Nephron progenitor cell (in vitro differentiated cells): ENCODE results near the gene OR2J3.
"Not testable (repeated sequence)": the region's sequence is repeated elsewhere in the genome, so short reads cannot be mapped to it uniquely, and the experiment has no call there.

Source experiments
- DNase-seq: peaks from one replicate; pipeline ENCODE4 v3.0.0; 2021
- H3K27ac Mint-ChIP-seq: 2 replicates; pipeline ENCODE4 v1.8.0; 2021; ENCODE audit warnings: mild to moderate bottlenecking, moderate library complexity, mixed read lengths
- H3K27me3 Mint-ChIP-seq: 2 replicates; pipeline ENCODE4 v1.8.0; 2021; ENCODE audit warnings: mild to moderate bottlenecking, low read depth, mixed read lengths; ENCODE audit not compliant: poor library complexity
- H3K36me3 Mint-ChIP-seq: 2 replicates; pipeline ENCODE4 v1.8.0; 2021; ENCODE audit warnings: low read depth, mixed read lengths
- H3K4me1 Mint-ChIP-seq: 2 replicates; pipeline ENCODE4 v1.8.0; 2021; ENCODE audit warnings: mixed read lengths
- H3K4me3 Mint-ChIP-seq: 2 replicates; pipeline ENCODE4 v1.8.0; 2021; ENCODE audit warnings: mild to moderate bottlenecking, moderate library complexity, mixed read lengths
- H3K9me3 Mint-ChIP-seq: 2 replicates; pipeline ENCODE4 v1.8.0; 2021; ENCODE audit warnings: mild to moderate bottlenecking, moderate library complexity, mixed read lengths
- CTCF ChIP-seq: fragments of 200-600 bp; sonication (generic); IDR thresholded peaks from 2 replicates; pipeline ENCODE4 v1.5.0; 2021; ENCODE audit warnings: antibody characterized with exemption

OR2J3 gene

GRCh38 chr6:29092957-29093356 lies 14.9 kb upstream of the OR2J3 start:
- TF ChIP-seq CTCF: no peak
- Mint-ChIP-seq H3K27me3 (peaks cover 3% of the 10 kb centered on the region), H3K4me1 (no peaks in the 10 kb centered on the region), H3K27ac (no peak overlapping the region), H3K9me3 (no peaks in the 10 kb centered on the region), H3K36me3 (no peaks in the 10 kb centered on the region), H3K4me3 (no peak overlapping the region)
- DNase-seq: no peak

GRCh38 chr6:29097803-29098202 lies 10.1 kb upstream of the OR2J3 start:
- H3K4me3 Mint-ChIP-seq: no peak overlapping the region
- no peaks in the 10 kb centered on the region for H3K9me3 Mint-ChIP-seq
- H3K27ac Mint-ChIP-seq: no peak overlapping the region
- no peaks in the 10 kb centered on the region for H3K4me1 Mint-ChIP-seq
- TF ChIP-seq CTCF: no peak
- H3K27me3 Mint-ChIP-seq: peaks cover 5% of the 10 kb centered on the region
- no peak for DNase-seq
- H3K36me3 Mint-ChIP-seq: no peaks in the 10 kb centered on the region

- no peak for DNase-seq
- TF ChIP-seq CTCF: no peak
- Mint-ChIP-seq H3K4me1 (no peaks in the 10 kb centered on the region), H3K4me3 (no peak within 1 kb of the TSS), H3K36me3 (no peaks in the 10 kb centered on the region), H3K27me3 (peaks cover 8% of the 10 kb centered on the region), H3K27ac (no peak within 1 kb of the TSS), H3K9me3 (peaks cover 4% of the 10 kb centered on the region)
These were observed 8.7 kb upstream of the OR2J3 start, which contains the start of gene OR2J1 for GRCh38 chr6:29099190-29099589. OR2J1 (plus strand) TSS chr6:29099490; CDS start chr6:29100943, 1,453 bp downstream.

GRCh38 chr6:29112135-29112534 lies 4.3 kb downstream of the OR2J3 start:
- TF ChIP-seq CTCF: no peak
- Mint-ChIP-seq H3K27ac (no peak overlapping the region), H3K9me3 (no peaks in the 10 kb centered on the region), H3K4me3 (no peak overlapping the region), H3K27me3 (peaks cover 24% of the 10 kb centered on the region), H3K36me3 (no peaks in the 10 kb centered on the region), H3K4me1 (no peaks in the 10 kb centered on the region)
- no peak for DNase-seq

- peaks cover 16% of the 10 kb centered on the region for H3K27me3 Mint-ChIP-seq
- not testable (repeated sequence) for DNase-seq, H3K36me3 Mint-ChIP-seq, H3K4me1 Mint-ChIP-seq, H3K9me3 Mint-ChIP-seq, H3K4me3 Mint-ChIP-seq, H3K27ac Mint-ChIP-seq
These were observed 7.1 kb downstream of the OR2J3 start for GRCh38 chr6:29114964-29115363.

GRCh38 chr6:29129326-29130012 lies 21.6 kb downstream of the OR2J3 start:
- no peaks in the 10 kb centered on the region for H3K9me3 Mint-ChIP-seq
- peaks cover 15% of the 10 kb centered on the region for H3K27me3 Mint-ChIP-seq
- H3K27ac Mint-ChIP-seq: no peak overlapping the region
- TF ChIP-seq CTCF: no peak
- no peaks in the 10 kb centered on the region for H3K36me3 Mint-ChIP-seq
- DNase-seq: no peak
- H3K4me3 Mint-ChIP-seq: no peak overlapping the region
- H3K4me1 Mint-ChIP-seq: no peaks in the 10 kb centered on the region
